GM19035 (cell line): ENCODE results near the gene PLCB2.

Experiments
- ATAC-seq: cut with Tn5 transposase; IDR thresholded peaks from one replicate; pipeline ENCODE4 v1.9.1; 2021; ENCODE audit not compliant: unreplicated experiment

The PLCB2 gene

DNA sequence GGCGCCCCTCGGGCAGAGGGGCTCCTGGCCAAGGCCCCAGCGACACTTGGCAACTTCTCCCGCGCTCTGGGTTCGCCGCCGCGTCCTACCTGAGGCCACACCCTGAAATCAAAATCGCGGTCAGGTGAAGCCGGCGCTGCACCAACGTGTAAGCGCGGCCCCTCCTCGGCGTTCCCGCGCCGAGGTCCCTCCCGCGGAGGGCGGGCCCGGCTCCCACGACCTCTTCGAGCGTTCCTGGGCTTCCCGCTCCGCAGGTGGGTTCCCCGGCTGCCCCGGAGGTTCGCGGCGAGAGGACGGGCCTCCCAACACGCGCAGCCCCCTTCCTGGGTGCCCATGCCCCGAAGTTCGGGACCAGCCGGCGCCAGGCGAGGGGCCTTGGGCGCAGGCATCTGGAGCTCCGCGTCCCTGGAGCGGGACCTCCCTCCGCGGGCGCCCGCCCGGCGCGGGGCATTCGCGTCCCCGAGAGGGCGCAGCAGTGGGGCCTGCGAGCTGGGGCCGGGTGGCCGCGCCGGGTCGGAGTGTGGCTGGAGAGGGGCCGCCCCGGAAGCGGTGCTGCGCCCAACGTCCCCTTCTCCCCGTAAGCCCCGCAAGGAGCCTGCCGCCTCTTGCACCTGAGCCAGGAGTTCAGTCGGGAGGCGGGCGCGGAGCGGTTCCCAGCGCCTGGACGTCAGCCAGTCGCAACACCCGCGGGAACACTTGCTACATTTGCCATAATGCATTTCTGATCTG, 55.1 kb downstream of the PLCB2 start:
- ATAC-seq, result no peak

- ATAC-seq, result no peak
Observed at GRCh38 chr15:40252141-40252437, 55.6 kb downstream of the PLCB2 start.

DNA sequence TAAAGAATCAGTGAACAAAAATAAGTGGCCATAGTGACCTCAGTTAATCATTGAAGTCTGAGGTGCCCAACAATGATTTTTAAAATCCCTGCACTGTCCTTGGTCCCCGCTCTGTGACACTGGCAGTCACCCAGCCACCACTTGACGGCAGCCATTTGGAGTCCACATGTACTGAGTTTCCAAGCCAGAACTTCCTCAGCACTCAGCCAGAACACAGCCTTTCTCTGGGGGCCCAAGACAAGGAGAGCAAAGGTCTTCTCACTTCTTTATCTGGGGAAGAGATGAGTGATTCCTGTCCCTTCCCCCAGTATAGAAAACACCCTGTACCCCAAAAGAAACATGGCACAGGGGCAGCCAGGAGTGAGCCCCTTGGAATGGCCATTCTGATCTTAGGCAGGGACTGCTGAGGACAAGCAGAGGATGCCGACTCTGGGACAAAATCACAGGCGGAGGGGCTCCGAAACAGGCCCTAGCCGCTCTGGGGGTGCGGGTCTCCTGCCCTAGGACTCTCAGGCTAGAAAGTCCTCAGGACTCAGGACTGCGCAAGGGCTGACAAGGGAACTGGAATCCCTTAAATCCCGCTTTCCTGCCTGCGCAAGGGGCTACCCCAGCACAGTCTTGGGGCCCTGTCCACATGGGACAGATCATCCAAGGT, 56.1 kb downstream of the PLCB2 start:
- no peak for ATAC-seq

DNA sequence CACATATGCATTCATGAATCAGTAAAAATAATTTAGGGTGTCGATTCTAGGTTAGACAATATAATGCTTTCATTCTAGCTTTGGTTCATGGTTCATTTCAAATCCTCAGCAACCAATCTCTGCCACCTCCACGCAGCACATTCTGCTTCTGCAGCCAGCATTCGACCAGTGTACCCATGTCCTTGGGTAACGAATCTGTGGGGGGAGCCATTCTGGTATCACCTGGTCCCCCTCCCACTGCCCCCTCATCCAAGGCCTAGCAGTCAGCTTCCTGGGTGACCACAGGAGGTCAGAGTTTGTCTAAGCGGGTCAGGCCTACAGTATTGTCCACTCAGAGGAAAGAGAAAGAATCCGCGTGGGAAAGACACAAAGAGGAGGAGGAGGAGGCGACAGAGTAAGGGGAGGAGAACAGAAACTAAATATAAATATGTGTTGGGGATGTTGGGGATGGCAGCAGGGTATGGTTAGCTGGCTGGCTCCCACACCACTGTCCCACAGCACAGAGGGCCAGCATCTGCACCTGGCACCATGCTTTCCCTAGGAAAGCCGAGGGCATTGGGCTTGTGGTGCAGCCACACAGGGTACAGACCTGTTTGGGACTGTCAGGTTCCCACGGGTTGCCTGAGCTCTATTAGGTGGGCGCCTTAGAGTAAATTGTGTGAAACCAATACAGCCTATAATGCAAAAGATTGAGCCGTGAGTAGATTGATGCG, 56.8 kb downstream of the PLCB2 start:
- no peak for ATAC-seq

DNA sequence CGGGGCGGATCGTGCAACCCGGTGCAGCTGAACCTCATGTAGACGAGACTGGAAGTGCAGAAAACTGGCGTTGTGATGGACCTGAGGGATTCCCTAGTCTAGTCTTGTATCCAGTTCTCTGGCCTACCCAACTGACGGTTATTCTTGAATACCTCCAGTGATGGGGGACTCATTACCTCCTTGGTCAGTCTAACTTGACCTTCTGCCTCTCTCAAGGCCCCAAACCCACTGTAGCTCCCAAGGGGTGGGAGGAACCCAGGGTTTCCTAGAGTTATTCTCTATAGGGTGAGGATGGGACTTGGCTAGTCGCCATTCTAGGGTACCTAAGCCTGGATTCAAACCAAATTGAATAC, 57.5 kb downstream of the PLCB2 start:
- ATAC-seq, result no peak

- ATAC-seq, result no peak
Observed at GRCh38 chr15:40249477-40250303, 58.0 kb downstream of the PLCB2 start.

GRCh38 chr15:40248006-40248783, 59.5 kb downstream of the PLCB2 start:
- no peak for ATAC-seq

DNA sequence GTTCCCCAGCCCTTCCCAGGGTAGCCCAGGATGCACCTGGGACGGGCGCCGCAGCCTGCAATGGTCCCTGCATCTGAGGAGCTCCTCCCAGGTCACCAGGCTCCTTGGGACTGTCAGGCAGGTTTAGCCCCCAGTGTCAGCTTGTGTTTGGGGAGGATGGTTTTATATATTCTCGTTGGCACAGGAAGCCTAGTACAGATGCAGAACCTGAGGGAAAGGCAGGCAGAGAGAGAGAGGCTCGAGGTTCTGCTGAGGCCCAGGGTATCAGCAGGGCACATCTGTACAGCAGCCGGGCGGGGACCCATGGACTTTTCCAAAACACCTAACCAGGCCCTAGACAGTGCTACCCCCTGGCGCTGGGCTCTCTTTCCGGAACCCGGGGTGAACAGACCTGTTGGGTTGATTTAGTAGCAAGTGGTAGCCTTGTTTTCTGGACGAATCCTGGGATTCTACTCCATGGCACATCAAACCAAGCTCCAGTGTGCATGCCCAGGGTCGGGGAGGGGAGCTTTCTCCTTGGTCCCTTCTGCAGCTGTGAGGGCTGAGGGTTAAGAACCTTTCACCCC, 60.2 kb downstream of the PLCB2 start:
- no peak for ATAC-seq

GRCh38 chr15:40246496-40247280, 61.0 kb downstream of the PLCB2 start:
- ATAC-seq, result no peak

- no peak for ATAC-seq
Observed at GRCh38 chr15:40245666-40246450, 61.9 kb downstream of the PLCB2 start.

GRCh38 chr15:40244961-40245523, 62.7 kb downstream of the PLCB2 start:
- no peak for ATAC-seq

- no peak for ATAC-seq
Observed at GRCh38 chr15:40243126-40243810, 64.5 kb downstream of the PLCB2 start.

GRCh38 chr15:40242601-40243000, 65.1 kb downstream of the PLCB2 start:
- ATAC-seq, result no peak

DNA sequence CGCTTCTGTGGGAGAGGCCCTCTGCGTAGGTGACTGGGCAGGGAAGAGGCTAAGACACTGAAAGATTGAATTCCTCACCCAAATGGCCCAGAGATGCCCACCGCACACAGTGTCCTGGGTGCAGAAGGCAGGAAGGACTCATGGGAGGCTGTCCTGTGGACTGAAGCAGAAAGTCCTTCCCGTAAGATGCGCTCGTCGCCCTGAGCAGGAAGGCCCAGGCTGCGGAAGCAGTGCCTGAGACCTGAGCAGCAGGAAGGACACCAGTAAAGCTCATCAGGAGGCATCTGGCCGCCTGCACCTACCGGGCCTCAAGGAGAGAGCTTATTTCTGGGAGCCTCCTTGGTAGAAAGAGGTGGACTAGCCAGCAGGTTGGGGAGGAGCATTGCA, 65.5 kb downstream of the PLCB2 start:
- no peak for ATAC-seq

DNA sequence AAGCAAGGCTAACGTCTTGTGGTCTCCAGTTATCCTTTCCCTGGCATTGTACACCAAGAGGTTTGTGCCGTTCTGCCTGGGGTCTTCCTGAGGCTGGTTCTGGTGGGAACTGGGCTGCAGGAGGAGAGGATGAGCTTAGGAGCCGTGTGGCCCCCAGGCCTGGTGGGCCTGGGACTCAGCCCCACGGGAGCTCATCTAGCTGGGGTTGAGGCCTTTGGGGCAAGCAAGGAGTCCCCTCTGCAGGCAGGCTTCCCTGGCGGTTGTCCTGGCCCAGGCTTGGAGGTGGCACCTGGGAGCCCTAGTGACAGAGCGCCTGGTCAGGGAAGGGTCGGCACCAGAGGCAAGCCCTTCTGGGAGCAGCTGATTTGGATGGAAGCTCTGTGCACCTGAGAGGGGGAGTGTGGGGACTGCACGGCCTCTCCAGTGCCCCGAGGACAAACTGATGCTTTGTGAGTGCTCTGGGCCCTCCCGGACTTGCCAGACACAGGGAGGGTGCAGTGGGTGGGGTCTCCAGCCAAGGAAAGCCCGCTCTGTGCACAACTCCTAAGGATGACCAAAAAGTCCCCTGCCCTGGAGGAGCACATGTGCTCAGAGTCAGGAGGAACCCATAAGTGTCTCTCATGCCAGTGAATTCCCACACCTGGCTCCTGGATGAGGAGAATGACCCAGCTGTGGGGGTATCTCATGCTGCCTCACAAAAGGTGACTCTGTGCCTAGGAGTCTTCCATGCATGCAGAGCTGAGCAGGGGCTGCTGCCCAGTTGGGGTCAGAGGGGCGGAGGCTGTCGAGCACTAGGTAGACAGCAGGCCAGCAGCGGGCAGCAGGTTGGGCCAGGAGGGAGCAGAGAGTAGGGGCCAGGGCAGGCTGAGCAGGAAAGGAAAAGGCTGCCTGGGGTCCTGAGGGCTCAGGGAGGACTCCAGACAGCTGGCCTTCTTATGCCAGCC, 66.2 kb downstream of the PLCB2 start:
- no peak for ATAC-seq

DNA sequence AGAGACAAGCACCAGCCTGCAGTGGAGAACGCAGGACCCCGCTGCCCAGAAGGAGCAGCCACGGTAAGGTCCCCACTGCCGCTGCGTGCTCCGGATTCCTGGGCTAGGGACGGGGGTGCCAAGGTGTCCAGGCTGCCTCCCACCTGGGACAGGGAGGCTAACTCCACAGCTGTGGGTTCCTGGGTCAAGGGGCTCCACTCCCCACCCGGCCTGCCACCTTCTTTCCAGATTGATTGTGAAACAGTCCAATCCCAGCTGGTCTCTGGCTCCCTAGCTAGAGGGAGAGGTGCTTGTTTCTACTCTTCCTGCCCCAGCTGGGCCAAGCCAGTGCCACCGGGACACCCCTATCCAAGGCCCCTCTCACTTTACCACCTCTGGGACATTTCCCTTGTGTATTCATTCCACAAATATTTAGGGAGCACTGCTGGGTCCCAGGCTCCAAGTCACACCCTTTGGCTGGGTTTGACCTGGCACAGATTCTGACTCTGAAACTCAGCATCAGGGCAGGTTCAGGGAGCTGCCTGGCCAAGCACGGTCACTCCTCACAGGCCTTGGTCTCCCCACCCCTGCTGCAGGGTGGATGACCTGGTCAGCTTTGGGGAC, 67.0 kb downstream of the PLCB2 start:
- no peak for ATAC-seq
